ENCODE data around the gene KDM3B.

Gene KDM3B

DNA sequence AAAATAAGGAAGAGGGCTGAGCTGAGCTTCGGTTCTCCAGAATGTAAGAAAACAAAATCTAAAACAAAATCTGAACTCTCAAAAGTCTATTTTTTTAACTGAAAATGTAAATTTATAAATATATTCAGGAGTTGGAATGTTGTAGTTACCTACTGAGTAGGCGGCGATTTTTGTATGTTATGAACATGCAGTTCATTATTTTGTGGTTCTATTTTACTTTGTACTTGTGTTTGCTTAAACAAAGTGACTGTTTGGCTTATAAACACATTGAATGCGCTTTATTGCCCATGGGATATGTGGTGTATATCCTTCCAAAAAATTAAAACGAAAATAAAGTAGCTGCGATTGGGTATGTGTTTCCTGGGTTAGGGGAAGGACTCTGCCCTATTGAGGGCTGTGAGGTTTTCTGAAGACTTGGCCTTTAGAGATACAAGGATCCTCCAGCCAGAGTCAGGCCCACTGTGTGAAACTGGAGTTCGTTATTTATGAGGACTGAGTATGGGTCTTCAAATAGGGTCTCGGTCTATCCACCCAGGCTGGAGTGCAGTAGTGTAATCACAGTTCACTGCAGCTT lies 116.6 kb downstream of the KDM3B start:
- no peak overlapping the region for H3K4me3 ChIP-seq (IDR thresholded peaks at IDR 0.05; ENCODE audit: insufficient read depth, low read depth, low read length)
- H3K4me1 ChIP-seq (ENCODE audit: low read depth, poor library complexity, severe bottlenecking), result no peaks in the 10 kb centered on the region
- no peak overlapping the region for H3K27ac ChIP-seq
- no peaks in the 10 kb centered on the region for H3K36me3 ChIP-seq (ENCODE audit: insufficient read depth)
- 0 out of 2 replicates have a peak, but pooled peaks cover 3% of the 10 kb centered on the region for H3K27me3 ChIP-seq (ENCODE audit: insufficient read depth, low read depth)
- no peaks in the 10 kb centered on the region for H3K79me2 ChIP-seq (ENCODE audit: insufficient read depth, low read depth)
- no peak overlapping the region for H3K4me2 ChIP-seq
- H3K9ac ChIP-seq, result no peak overlapping the region
- no peak overlapping the region for H2AFZ ChIP-seq (ENCODE audit: low read depth)
- TF ChIP-seq, protein P1, sequence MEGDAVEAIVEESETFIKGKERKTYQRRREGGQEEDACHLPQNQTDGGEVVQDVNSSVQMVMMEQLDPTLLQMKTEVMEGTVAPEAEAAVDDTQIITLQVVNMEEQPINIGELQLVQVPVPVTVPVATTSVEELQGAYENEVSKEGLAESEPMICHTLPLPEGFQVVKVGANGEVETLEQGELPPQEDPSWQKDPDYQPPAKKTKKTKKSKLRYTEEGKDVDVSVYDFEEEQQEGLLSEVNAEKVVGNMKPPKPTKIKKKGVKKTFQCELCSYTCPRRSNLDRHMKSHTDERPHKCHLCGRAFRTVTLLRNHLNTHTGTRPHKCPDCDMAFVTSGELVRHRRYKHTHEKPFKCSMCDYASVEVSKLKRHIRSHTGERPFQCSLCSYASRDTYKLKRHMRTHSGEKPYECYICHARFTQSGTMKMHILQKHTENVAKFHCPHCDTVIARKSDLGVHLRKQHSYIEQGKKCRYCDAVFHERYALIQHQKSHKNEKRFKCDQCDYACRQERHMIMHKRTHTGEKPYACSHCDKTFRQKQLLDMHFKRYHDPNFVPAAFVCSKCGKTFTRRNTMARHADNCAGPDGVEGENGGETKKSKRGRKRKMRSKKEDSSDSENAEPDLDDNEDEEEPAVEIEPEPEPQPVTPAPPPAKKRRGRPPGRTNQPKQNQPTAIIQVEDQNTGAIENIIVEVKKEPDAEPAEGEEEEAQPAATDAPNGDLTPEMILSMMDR (conservative IDR thresholded peaks at IDR 0.05; ENCODE audit: low read depth, low read length), result no peak
- H4K20me1 ChIP-seq (ENCODE audit: insufficient read depth), result no peaks in the 10 kb centered on the region

DNA sequence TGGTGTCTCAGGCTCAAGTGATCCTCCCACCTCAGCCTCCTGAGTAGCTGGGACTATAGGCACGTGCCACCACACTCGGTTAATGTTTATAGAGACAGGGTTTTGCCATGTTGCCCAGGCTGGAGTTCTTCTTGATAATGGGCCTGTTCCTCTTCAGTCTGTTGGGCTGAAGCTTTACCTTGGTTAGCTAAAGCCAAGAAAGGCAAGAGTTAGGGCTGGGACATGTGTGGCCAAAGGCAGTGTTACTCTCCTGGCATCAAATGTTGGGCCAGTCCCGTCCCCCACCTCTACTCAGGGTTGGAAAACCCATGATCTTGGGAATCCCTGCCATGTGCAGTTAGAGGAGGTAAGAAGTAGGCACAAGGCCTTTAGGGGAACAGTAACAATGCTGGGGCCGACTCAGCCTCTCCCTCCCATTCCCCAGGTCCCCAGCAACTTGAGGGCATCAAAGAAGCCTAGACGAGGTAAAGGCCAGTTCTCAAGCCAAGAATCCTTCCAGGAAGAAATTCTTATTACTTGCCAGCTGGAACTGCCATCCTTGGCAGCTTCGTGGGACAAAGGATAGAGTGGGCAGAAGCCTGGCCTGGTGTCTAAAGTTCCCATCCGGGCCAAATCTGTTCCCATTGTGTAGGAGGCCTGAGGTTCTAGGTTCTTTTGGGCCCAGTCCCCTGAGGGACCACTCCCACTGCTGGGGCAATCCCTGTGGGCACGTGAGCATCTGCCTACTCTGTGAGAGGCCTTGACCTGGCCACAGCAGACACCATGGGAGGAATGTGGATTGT lies 117.2 kb downstream of the KDM3B start:
- H3K4me3 ChIP-seq (IDR thresholded peaks at IDR 0.05; ENCODE audit: insufficient read depth, low read depth, low read length), result no peak overlapping the region
- TF ChIP-seq, protein P1 (conservative IDR thresholded peaks at IDR 0.05; ENCODE audit: low read depth, low read length), result no peak

DNA sequence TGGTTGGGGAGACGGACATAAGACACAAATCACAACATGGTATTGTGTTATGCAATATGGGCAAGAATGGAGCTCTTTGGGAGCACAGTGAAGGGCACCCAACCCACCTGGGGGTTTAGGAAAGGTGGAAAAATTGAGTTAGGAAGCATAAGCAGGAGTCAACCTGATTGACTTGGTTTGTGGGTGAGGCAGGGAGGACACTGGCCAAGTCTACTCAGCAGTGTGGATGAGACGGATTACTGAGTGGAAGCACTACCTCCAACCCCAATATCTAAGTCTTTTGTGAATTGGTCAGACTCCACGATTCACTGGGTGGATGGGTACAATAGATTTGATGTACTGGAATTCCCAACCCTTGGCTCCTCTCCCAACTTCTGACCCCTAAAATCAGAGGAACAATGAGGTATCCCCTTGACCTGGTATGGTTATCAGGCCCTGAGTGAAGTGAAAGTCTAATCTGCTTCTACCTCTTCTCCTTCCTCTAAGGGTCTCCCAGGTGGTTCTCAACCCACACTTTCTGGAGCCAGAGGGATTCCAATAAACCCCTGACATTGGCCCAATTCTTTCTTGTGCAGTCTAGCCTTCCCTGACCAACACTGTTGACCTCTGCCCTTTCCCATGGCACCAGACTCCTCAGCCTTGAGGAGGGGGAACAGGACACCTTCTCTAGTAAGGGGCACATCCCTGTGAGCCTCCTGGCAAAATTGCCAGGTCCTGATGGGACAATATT lies 118.0 kb downstream of the KDM3B start:
- H3K4me1 ChIP-seq (ENCODE audit: low read depth, poor library complexity, severe bottlenecking), result no peaks in the 10 kb centered on the region
- no peaks in the 10 kb centered on the region for H3K79me2 ChIP-seq (ENCODE audit: insufficient read depth, low read depth)
- H3K9ac ChIP-seq, result no peak overlapping the region
- H3K27ac ChIP-seq, result no peak overlapping the region
- H4K20me1 ChIP-seq (ENCODE audit: insufficient read depth), result no peaks in the 10 kb centered on the region
- TF ChIP-seq, protein P1 (conservative IDR thresholded peaks at IDR 0.05; ENCODE audit: low read depth, low read length), result no peak
- no peak overlapping the region for H3K4me2 ChIP-seq
- no peak overlapping the region for H3K4me3 ChIP-seq (IDR thresholded peaks at IDR 0.05; ENCODE audit: insufficient read depth, low read depth, low read length)
- H2AFZ ChIP-seq (ENCODE audit: low read depth), result no peak overlapping the region
- H3K27me3 ChIP-seq (ENCODE audit: insufficient read depth, low read depth), result 0 out of 2 replicates have a peak, but pooled peaks cover 3% of the 10 kb centered on the region
- no peaks in the 10 kb centered on the region for H3K36me3 ChIP-seq (ENCODE audit: insufficient read depth)

More for the DNA sequence above, 117.2 kb downstream of the KDM3B start:
- no peaks in the 10 kb centered on the region for H4K20me1 ChIP-seq (ENCODE audit: insufficient read depth)
- no peak overlapping the region for H2AFZ ChIP-seq (ENCODE audit: low read depth)
- H3K9ac ChIP-seq, result no peak overlapping the region
- 0 out of 2 replicates have a peak, but pooled peaks cover 3% of the 10 kb centered on the region for H3K27me3 ChIP-seq (ENCODE audit: insufficient read depth, low read depth)
- no peak overlapping the region for H3K4me2 ChIP-seq
- H3K79me2 ChIP-seq (ENCODE audit: insufficient read depth, low read depth), result no peaks in the 10 kb centered on the region
- no peak overlapping the region for H3K27ac ChIP-seq
- H3K36me3 ChIP-seq (ENCODE audit: insufficient read depth), result no peaks in the 10 kb centered on the region
- H3K4me1 ChIP-seq (ENCODE audit: low read depth, poor library complexity, severe bottlenecking), result no peaks in the 10 kb centered on the region

DNA sequence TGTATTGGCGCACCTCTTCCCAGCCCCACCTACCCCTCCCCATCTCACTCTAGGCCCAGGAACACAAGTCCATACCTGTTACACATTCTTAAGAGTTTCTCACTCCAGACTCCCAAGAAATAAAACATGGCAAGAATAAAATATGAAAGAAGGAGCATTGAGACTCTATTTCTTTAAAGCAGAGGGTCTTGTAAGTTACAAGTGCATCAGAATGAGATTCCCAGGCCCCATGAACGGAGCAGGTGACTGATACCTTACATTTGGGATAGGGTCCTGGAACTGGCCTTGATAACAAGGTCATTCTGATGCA lies 118.5 kb downstream of the KDM3B start:
- Histone ChIP-seq H2AFZ (ENCODE audit: low read depth) (no peak overlapping the region), H4K20me1 (ENCODE audit: insufficient read depth) (no peaks in the 10 kb centered on the region), H3K79me2 (ENCODE audit: insufficient read depth, low read depth) (no peaks in the 10 kb centered on the region), H3K27ac (no peak overlapping the region), H3K36me3 (ENCODE audit: insufficient read depth) (no peaks in the 10 kb centered on the region), H3K4me2 (no peak overlapping the region), H3K4me1 (ENCODE audit: low read depth, poor library complexity, severe bottlenecking) (no peaks in the 10 kb centered on the region), H3K9ac (no peak overlapping the region), H3K27me3 (ENCODE audit: insufficient read depth, low read depth) (0 out of 2 replicates have a peak, but pooled peaks cover 3% of the 10 kb centered on the region), H3K4me3 (IDR thresholded peaks at IDR 0.05; ENCODE audit: insufficient read depth, low read depth, low read length) (no peak overlapping the region)
- TF ChIP-seq, protein P1 (conservative IDR thresholded peaks at IDR 0.05; ENCODE audit: low read depth, low read length), result no peak

Measured in KMS-11 (cell line).